NCI-H226 (cell line): ENCODE data around the gene UBE2J2.

Source experiments
- DNase-seq: peaks from one replicate; pipeline ENCODE4 v3.0.0-alpha.2; 2015

The UBE2J2 gene

GRCh38 chr1:1223891-1224290 is 49.8 kb downstream of the UBE2J2 start:
- DNase-seq = no peak

GRCh38 chr1:1223321-1223720 is 50.3 kb downstream of the UBE2J2 start:
- no peak for DNase-seq

- no peak for DNase-seq
Observed at GRCh38 chr1:1222575-1223225, 51.0 kb downstream of the UBE2J2 start.

- DNase-seq = no peak
Observed at GRCh38 chr1:1221887-1222574, 51.6 kb downstream of the UBE2J2 start.

- no peak for DNase-seq
Observed at GRCh38 chr1:1220197-1220596, 53.5 kb downstream of the UBE2J2 start.

- no peak for DNase-seq
Observed at GRCh38 chr1:1219341-1219740, 54.3 kb downstream of the UBE2J2 start.

GRCh38 chr1:1218524-1219200 is 55.0 kb downstream of the UBE2J2 start:
- no peak for DNase-seq

- peak; percentile 30 for DNase-seq
Observed at GRCh38 chr1:1217621-1218523, 55.8 kb downstream of the UBE2J2 start.

GRCh38 chr1:1216770-1217620 is 56.7 kb downstream of the UBE2J2 start:
- DNase-seq = no peak

GRCh38 chr1:1215881-1216605 is 57.6 kb downstream of the UBE2J2 start:
- DNase-seq = no peak

GRCh38 chr1:1215080-1215676 is 58.5 kb downstream of the UBE2J2 start:
- DNase-seq = no peak

- DNase-seq = no peak
Observed at GRCh38 chr1:1213345-1214265, 60.0 kb downstream of the UBE2J2 start, which contains the start of gene TNFRSF4. Gene TNFRSF4 (minus strand): TSS chr1:1214153. CDS start chr1:1214127, 26 bp downstream.

- DNase-seq = no peak
Observed at GRCh38 chr1:1212780-1213344, 60.8 kb downstream of the UBE2J2 start.

- no peak for DNase-seq
Observed at GRCh38 chr1:1211541-1212441, 61.9 kb downstream of the UBE2J2 start.

- no peak for DNase-seq
Observed at GRCh38 chr1:1210726-1211540, 62.7 kb downstream of the UBE2J2 start.

GRCh38 chr1:1208713-1209433 is 64.8 kb downstream of the UBE2J2 start:
- no peak for DNase-seq

GRCh38 chr1:1207571-1207892 is 66.1 kb downstream of the UBE2J2 start:
- DNase-seq = no peak
